K562 (cell line): ENCODE data around the gene SYNPO2. TPM values are rescaled to one million over a fixed set of nuclear protein-coding genes. Genes with fewer than 3 reads are reported as not detected.

ENCODE experiments used
- ATAC-seq: fragments of 200-7000 bp; cut with Tn5 transposase; 3 replicates; pipeline ENCODE4 v1.9.1; 2020; ENCODE audit warnings: moderate library complexity
- BruUV-seq: library from RNA; stranded (reverse); fragments of 400-500 nt; replicated peaks from 2 replicates; lab custom pipeline; 2021; lab: Mats Ljungman, UMichigan
- CTCF ChIA-PET: fragments of 300-600 bp; formaldehyde crosslinking; extraction: SDS; loops from one replicate; lab custom pipeline; 2021; ENCODE audit warnings: low intra/inter-chr PET ratio; lab: Yijun Ruan, JAX
- POLR2A ChIA-PET: fragments of 300-600, 350-650 bp; sonication (Branson Sonifier 250); formaldehyde crosslinking; extraction: SDS; loops from one replicate; lab custom pipeline; 2021; ENCODE audit warnings: antibody characterized with exemption, inconsistent platforms; lab: Yijun Ruan, JAX
- DNase-seq, 4 experiments: peaks; one replicate each; pipeline versions ENCODE4 v3.0.0 to v3.0.0-alpha.2; 2011 to 2018; ENCODE audit warnings: low spot score in 3 of 4, mixed read lengths in 3 of 4; ENCODE audit errors: extremely low read depth in 1 of 4
- FAIRE-seq: peaks from 2 replicates; lab custom pipeline; 2011; peaks lifted over from hg19 to GRCh38; lab: Jason Lieb, UNC
- H2AFZ ChIP-seq: 2 replicates; pipeline ENCODE4 v1.6.0; 2011; ENCODE audit warnings: low read depth, low read length, control low read depth, inconsistent platforms
- H3K27ac ChIP-seq: fragments of 200-600 bp; 3 replicates; pipeline ENCODE4 v1.8.0; 2011; ENCODE audit warnings: low read depth, mild to moderate bottlenecking, control low read depth, inconsistent platforms, low read length, moderate library complexity, mixed read lengths; ENCODE audit errors: extremely low read depth
- H3K27me3 ChIP-seq, 2 experiments: fragments of 300-600 bp in 1 of 2; 2 replicates in 1 of 2; 3 replicates in 1 of 2; pipeline versions ENCODE4 v1.6.0 to v1.8.0; 2011; ENCODE audit warnings: inconsistent platforms in 2 of 2, low read length in 2 of 2, mild to moderate bottlenecking in 1 of 2, mixed read lengths in 1 of 2, moderate library complexity in 1 of 2; ENCODE audit not compliant: control insufficient read depth in 2 of 2, insufficient read depth in 2 of 2
- H3K36me3 ChIP-seq: fragments of 300-600 bp; 3 replicates; pipeline ENCODE4 v1.8.0; 2011; ENCODE audit warnings: mild to moderate bottlenecking, low read length, inconsistent platforms; ENCODE audit not compliant: control insufficient read depth, insufficient read depth
- H3K4me1 ChIP-seq, 2 experiments: fragments of 200-600 bp in 1 of 2; replicated peaks in 1 of 2; 2 replicates in 1 of 2; 3 replicates in 1 of 2; pipeline versions ENCODE4 v1.5.1 to v1.8.0; 2011; ENCODE audit warnings: inconsistent platforms in 2 of 2, low read length in 2 of 2, mild to moderate bottlenecking in 1 of 2, mixed read lengths in 1 of 2, moderate library complexity in 1 of 2; ENCODE audit not compliant: control insufficient read depth in 2 of 2, insufficient read depth in 2 of 2
- H3K4me2 ChIP-seq: 2 replicates; pipeline ENCODE4 v1.6.1; 2011; ENCODE audit warnings: low read length, control low read depth, inconsistent platforms, mixed read lengths; ENCODE audit not compliant: insufficient read depth
- H3K4me3 ChIP-seq: fragments of 200-600 bp; sonication (generic), shearing (Covaris generic); 2 replicates; pipeline ENCODE4 v1.5.1; 2016; ENCODE audit warnings: control low read depth, inconsistent platforms
- H3K79me2 ChIP-seq: fragments of 200-600 bp; 3 replicates; pipeline ENCODE4 v1.8.0; 2011; ENCODE audit warnings: low read length, inconsistent platforms; ENCODE audit not compliant: control insufficient read depth, insufficient read depth
- H3K9ac ChIP-seq, 2 experiments: 2 replicates each; pipeline versions ENCODE4 v1.6.0 to v1.6.1; 2011; ENCODE audit warnings: low read depth in 2 of 2, low read length in 2 of 2, control low read depth in 1 of 2, inconsistent platforms in 1 of 2, mild to moderate bottlenecking in 1 of 2, mixed read lengths in 1 of 2; ENCODE audit not compliant: insufficient read depth in 1 of 2
- H3K9me1 ChIP-seq: one replicate; pipeline ENCODE4 v1.6.0; 2011; ENCODE audit warnings: inconsistent platforms, mild to moderate bottlenecking, low read length, moderate library complexity; ENCODE audit not compliant: control insufficient read depth, insufficient read depth
- H3K9me3 ChIP-seq: replicated peaks from 2 replicates; pipeline ENCODE4 v1.5.1; 2011; ENCODE audit warnings: low read depth, low read length, inconsistent platforms; ENCODE audit not compliant: control insufficient read depth, insufficient read depth
- H4K20me1 ChIP-seq: replicated peaks from 2 replicates; pipeline ENCODE4 v1.6.1; 2011; ENCODE audit warnings: low read length, inconsistent platforms, mixed read lengths; ENCODE audit not compliant: control insufficient read depth, insufficient read depth
- ARNT ChIP-seq, 2 experiments: fragments of 450-650 bp; IDR thresholded peaks; 2 replicates each; pipeline ENCODE4 v1.6.1; 2016; ENCODE audit warnings: mild to moderate bottlenecking in 1 of 2
- BMI1 ChIP-seq: fragments of 150-350 bp; IDR thresholded peaks from 2 replicates; pipeline ENCODE4 v1.6.1; 2014; ENCODE audit warnings: low read length
- FOS ChIP-seq: IDR thresholded peaks from 3 replicates; pipeline ENCODE4 v1.6.1; 2011; ENCODE audit not compliant: insufficient read length; ENCODE audit errors: extremely low read depth
- PRPF4 ChIP-seq: fragments of 200-400 bp; formaldehyde crosslinking; IDR thresholded peaks from one replicate; pipeline ENCODE4 v1.6.1; 2017; ENCODE audit warnings: low read length, low read depth, mild to moderate bottlenecking; ENCODE audit not compliant: insufficient read depth, poor library complexity, severe bottlenecking
- RHOXF2B ChIP-seq: fragments of 250-450 bp; sonication (Bioruptor Pico); conservative IDR thresholded peaks from 2 replicates; pipeline ENCODE4 v1.5.1; 2021
- SMARCA4 ChIP-seq: fragments of 450-650 bp; IDR thresholded peaks from 2 replicates; pipeline ENCODE4 v1.6.1; 2016
- SMARCC2 ChIP-seq: fragments of 450-650 bp; IDR thresholded peaks from 2 replicates; pipeline ENCODE4 v1.6.1; 2017; ENCODE audit warnings: antibody characterized with exemption, moderate library complexity, mild to moderate bottlenecking, low read depth
- XRCC5 ChIP-seq: fragments of 200-400 bp; formaldehyde crosslinking; IDR thresholded peaks from 2 replicates; pipeline ENCODE4 v1.6.1; 2017; ENCODE audit warnings: low read depth, mild to moderate bottlenecking, low read length
- ZBTB17 ChIP-seq: fragments of 450-650 bp; formaldehyde crosslinking; IDR thresholded peaks from 2 replicates; pipeline ENCODE4 v1.4.0; 2020; ENCODE audit warnings: mild to moderate bottlenecking
- ZNF384 ChIP-seq: IDR thresholded peaks from 2 replicates; pipeline ENCODE4 v1.6.1; 2012; ENCODE audit warnings: low read depth, low read length, improper control_type of control experiment
- ZNF785 ChIP-seq: fragments of 250-450 bp; sonication (Bioruptor Pico); IDR thresholded peaks from 2 replicates; pipeline ENCODE4 v1.4.0; 2020; ENCODE audit warnings: mild to moderate bottlenecking
- WGBS: fragments of 100-300 bp; shearing (Covaris generic); methylation state at CpG from one replicate; pipeline ENCODE4 v1.1.6; 2016; ENCODE audit warnings: low coverage, mixed read lengths; ENCODE audit not compliant: insufficient coverage; ENCODE audit errors: missing lambda C conversion rate; 5-methylcytosine and 5-hydroxymethylcytosine counted together
- in situ Hi-C: fragments of 300-500 bp; cut with MboI; formaldehyde crosslinking; loops from 4 replicates; pipeline ENCODE4 v1.15.0; 2018; ENCODE audit warnings: inconsistent platforms, mixed read lengths
- intact Hi-C: fragments of 100-400 bp; cut with micrococcal nuclease; formaldehyde crosslinking; loops from 2 replicates; pipeline ENCODE4 v1.14.2; 2022
- polyA plus RNA-seq, 8 experiments: library from polyadenylated mRNA; depleted of rRNA in 4 of 8; stranded (reverse) in 5 of 8; unstranded in 3 of 8; fragments of >200 nt; fragmentation: Nextera tagmentation in 2 of 8; fragmentation: Illumina TruSeq in 1 of 8; extraction: Ambion mirVana in 2 of 8; extraction: Trizol in 1 of 8; gene quantifications; 2 replicates each; pipeline versions ENCODE4 v1.2.1 to v1.2.3, GENCODE V29; 2011 to 2014; ENCODE audit warnings: inconsistent platforms in 1 of 8, missing spikeins in 1 of 8
- total RNA-seq, 7 experiments: library from RNA; depleted of rRNA in 6 of 7; stranded (reverse); fragments of >200 nt in 6 of 7; fragmentation: Illumina TruSeq in 2 of 7; extraction: Trizol in 2 of 7; gene quantifications; 2 replicates each; pipeline versions ENCODE4 v1.2.1 to v1.2.3, GENCODE V29; 2011 to 2021; ENCODE audit warnings: low replicate concordance in 1 of 7
- TF ChIP-seq, protein P1 (sequence below): sonication (generic); formaldehyde crosslinking; IDR thresholded peaks from 2 replicates; pipeline ENCODE4 v1.8.0; 2023; ENCODE audit warnings: mild to moderate bottlenecking, missing genetic modification reagents

The SYNPO2 gene
- total and polyA plus RNA-seq, 9 of the 15 experiments (the other 6 are each of a cell fraction or from before 2014, with no cell fraction given): 0.03 to 0.18 TPM; not detected in 7

DNA sequence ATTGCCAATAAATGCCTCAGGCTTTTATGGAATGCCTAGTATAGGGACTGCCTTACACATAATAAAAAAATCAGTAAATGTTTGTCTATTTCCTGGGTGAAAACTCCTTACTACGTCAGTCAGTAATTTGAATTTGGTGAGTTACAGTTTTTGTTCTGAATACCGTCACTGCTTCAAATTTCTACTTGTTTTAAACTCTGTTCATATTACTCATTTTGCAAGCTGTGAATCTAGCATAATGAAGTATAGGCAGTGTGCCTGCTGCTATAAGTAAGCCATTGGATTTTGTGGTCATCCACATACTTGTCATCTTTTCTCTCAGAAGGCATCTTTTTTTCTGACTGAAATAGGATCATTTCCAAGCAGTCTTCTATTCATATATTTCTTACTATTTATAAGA is 43.1 kb downstream of the SYNPO2 start:
- WGBS: 3% methylated on average over 2 of the region's 2 CpGs
- POLR2A ChIA-PET: no interaction called here
- no peak overlapping the region for H3K9ac ChIP-seq
- no peaks in the 10 kb centered on the region for H4K20me1 ChIP-seq
- no peak overlapping the region for H3K4me3 ChIP-seq
- FAIRE-seq: no peak
- H2AFZ ChIP-seq: no peak overlapping the region
- TF ChIP-seq, protein P1, sequence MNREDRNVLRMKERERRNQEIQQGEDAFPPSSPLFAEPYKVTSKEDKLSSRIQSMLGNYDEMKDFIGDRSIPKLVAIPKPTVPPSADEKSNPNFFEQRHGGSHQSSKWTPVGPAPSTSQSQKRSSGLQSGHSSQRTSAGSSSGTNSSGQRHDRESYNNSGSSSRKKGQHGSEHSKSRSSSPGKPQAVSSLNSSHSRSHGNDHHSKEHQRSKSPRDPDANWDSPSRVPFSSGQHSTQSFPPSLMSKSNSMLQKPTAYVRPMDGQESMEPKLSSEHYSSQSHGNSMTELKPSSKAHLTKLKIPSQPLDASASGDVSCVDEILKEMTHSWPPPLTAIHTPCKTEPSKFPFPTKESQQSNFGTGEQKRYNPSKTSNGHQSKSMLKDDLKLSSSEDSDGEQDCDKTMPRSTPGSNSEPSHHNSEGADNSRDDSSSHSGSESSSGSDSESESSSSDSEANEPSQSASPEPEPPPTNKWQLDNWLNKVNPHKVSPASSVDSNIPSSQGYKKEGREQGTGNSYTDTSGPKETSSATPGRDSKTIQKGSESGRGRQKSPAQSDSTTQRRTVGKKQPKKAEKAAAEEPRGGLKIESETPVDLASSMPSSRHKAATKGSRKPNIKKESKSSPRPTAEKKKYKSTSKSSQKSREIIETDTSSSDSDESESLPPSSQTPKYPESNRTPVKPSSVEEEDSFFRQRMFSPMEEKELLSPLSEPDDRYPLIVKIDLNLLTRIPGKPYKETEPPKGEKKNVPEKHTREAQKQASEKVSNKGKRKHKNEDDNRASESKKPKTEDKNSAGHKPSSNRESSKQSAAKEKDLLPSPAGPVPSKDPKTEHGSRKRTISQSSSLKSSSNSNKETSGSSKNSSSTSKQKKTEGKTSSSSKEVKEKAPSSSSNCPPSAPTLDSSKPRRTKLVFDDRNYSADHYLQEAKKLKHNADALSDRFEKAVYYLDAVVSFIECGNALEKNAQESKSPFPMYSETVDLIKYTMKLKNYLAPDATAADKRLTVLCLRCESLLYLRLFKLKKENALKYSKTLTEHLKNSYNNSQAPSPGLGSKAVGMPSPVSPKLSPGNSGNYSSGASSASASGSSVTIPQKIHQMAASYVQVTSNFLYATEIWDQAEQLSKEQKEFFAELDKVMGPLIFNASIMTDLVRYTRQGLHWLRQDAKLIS (CRISPR knock-in tag): no peak
- TF ChIP-seq, all 486 proteins: peak for 0
- Histone ChIP-seq H3K36me3 (no peaks in the 10 kb centered on the region), H3K4me2 (no peak overlapping the region), H3K9me1 (no peaks in the 10 kb centered on the region), H3K4me1 (no peaks in the 10 kb centered on the region), H3K27me3 (no peaks in the 10 kb centered on the region), H3K27ac (no peak overlapping the region), H3K79me2 (no peaks in the 10 kb centered on the region), H3K9me3 (no peaks in the 10 kb centered on the region)
- BruUV-seq: no TSS peak
- CTCF ChIA-PET: no interaction called here
- ATAC-seq (no peak), DNase-seq (no peak)
- in situ Hi-C loops: no loop called here
- intact Hi-C loops: no loop called here

- Histone ChIP-seq H3K4me1 (no peaks in the 10 kb centered on the region), H3K27ac (no peak overlapping the region), H3K4me3 (no peak overlapping the region), H3K4me2 (no peak overlapping the region), H4K20me1 (no peaks in the 10 kb centered on the region), H3K9me1 (no peaks in the 10 kb centered on the region), H3K36me3 (no peaks in the 10 kb centered on the region), H3K9me3 (no peaks in the 10 kb centered on the region), H2AFZ (no peak overlapping the region), H3K9ac (no peak overlapping the region), H3K27me3 (peaks cover 0 to 8% of the 10 kb centered on the region in 2 experiments; a peak in 2 of 5 replicates), H3K79me2 (no peaks in the 10 kb centered on the region)
- no TSS peak for BruUV-seq
- no peak for DNase-seq
- POLR2A ChIA-PET: no interaction called here
- FAIRE-seq: no peak
- in situ Hi-C loops (no loop called here), intact Hi-C loops (no loop called here)
- CTCF ChIA-PET: no interaction called here
- 2% methylated on average over 2 of the region's 2 CpGs for WGBS
- ATAC-seq: no peak
- no peak for TF ChIP-seq PRPF4
- no peak for TF ChIP-seq SMARCC2
- no peak for TF ChIP-seq ARNT (IDR thresholded peaks at IDR 0.05)
- TF ChIP-seq ZNF384: no peak
- no peak for TF ChIP-seq SMARCA4
- TF ChIP-seq FOS: no peak
- TF ChIP-seq XRCC5: no peak
- TF ChIP-seq ZBTB17 (CRISPR knock-in tag): no peak
- no peak for TF ChIP-seq RHOXF2B (CRISPR knock-in tag)
- TF ChIP-seq BMI1: no peak
- TF ChIP-seq ZNF785 (CRISPR knock-in tag): no peak
These were observed 47.2 kb downstream of the SYNPO2 start for GRCh38 chr4:118935819-118936218.
